BLaER1 treated with 17β-estradiol and CSF1 and Interleukin-3, amounts not matched to agents 10 nM and 100 nM (cell line): ENCODE measurements around the gene MUL1.
"Not testable (repeated sequence)": the region's sequence is repeated elsewhere in the genome, so short reads cannot be mapped to it uniquely, and the experiment has no call there.

Source experiments
- H3K27ac ChIP-seq, 11 experiments: shearing (Covaris generic); formaldehyde crosslinking; 2 replicates each; pipeline ENCODE4 v1.8.1; 2022
- H3K27me3 ChIP-seq, 11 experiments: shearing (Covaris generic); formaldehyde crosslinking; 2 replicates each; pipeline ENCODE4 v1.8.1; 2022
- H3K36me3 ChIP-seq, 11 experiments: shearing (Covaris generic); formaldehyde crosslinking; 2 replicates each; pipeline ENCODE4 v1.8.1; 2022
- H3K4me1 ChIP-seq, 10 experiments: shearing (Covaris generic); formaldehyde crosslinking; 2 replicates each; pipeline ENCODE4 v1.8.1; 2022
- H3K4me2 ChIP-seq, 11 experiments: shearing (Covaris generic); formaldehyde crosslinking; 2 replicates each; pipeline ENCODE4 v1.8.1; 2022
- H3K4me3 ChIP-seq, 10 experiments: shearing (Covaris generic); formaldehyde crosslinking; 2 replicates each; pipeline ENCODE4 v1.8.1; 2022
- H3K9ac ChIP-seq, 11 experiments: shearing (Covaris generic); formaldehyde crosslinking; 2 replicates each; pipeline ENCODE4 v1.8.1; 2022
- H3K9me3 ChIP-seq, 11 experiments: shearing (Covaris generic); formaldehyde crosslinking; replicated peaks in 1 of 11; 2 replicates each; pipeline ENCODE4 v1.8.1; 2022
- H4K20me1 ChIP-seq, 11 experiments: shearing (Covaris generic); formaldehyde crosslinking; 2 replicates each; pipeline ENCODE4 v1.8.1; 2022
- Cebpa-rat ChIP-seq, 11 experiments: shearing (Covaris generic); IDR thresholded peaks; 2 replicates each; pipeline ENCODE4 v1.8.1; 2022

The MUL1 gene

DNA sequence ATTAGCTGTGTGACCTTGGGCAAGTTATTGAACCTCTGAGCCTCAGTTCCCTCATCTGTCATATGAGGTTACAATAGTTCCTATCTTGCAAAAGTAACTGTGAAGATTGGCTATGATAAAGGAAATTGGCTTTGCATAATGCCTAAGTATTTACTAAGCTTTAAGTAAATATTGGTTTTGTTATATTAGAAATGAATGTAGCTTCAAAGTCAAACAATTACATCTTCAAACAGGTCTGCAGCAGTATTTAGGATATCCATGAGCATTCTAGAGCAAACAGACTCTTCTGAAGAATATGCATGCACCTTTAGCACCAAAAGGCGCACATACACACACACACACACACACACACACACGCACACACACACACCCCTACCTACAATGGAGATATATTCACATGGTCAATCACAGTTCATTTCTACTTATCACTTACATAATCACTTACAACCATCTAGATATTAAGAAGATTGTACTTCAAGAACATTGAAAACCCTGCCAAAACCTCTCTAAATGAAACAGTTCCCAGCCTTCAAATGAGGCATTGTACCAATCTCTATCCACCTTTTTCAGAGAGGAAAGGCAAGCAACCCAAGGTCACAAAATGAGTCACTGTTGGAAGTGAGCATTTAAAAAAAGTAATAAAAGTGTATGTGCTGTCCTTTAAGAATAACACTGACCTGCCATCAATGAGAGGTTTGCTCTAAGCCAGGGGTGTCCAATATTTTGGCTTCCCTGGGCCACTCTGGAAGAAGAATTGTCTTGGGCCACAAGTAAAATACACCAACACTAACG is 31.0 kb upstream of the MUL1 start:
- Histone ChIP-seq H3K27me3 (no peaks in the 10 kb centered on the region), H4K20me1 (no peaks in the 10 kb centered on the region), H3K4me2 (no peak overlapping the region), H3K27ac (no peak overlapping the region), H3K9ac (no peak overlapping the region), H3K4me1 (no peaks in the 10 kb centered on the region), H3K9me3 (no peaks in the 10 kb centered on the region), H3K36me3 (no peaks in the 10 kb centered on the region), H3K4me3 (no peak overlapping the region)
- TF ChIP-seq Cebpa-rat (IDR thresholded peaks at IDR 0.05), result no peak

- Histone ChIP-seq H3K36me3 (no peaks in the 10 kb centered on the region), H4K20me1 (no peaks in the 10 kb centered on the region), H3K27ac (no peak overlapping the region), H3K4me2 (no peak overlapping the region), H3K4me3 (no peak overlapping the region), H3K27me3 (no peaks in the 10 kb centered on the region), H3K9ac (no peak overlapping the region), H3K4me1 (no peaks in the 10 kb centered on the region), H3K9me3 (no peaks in the 10 kb centered on the region)
- TF ChIP-seq Cebpa-rat (IDR thresholded peaks at IDR 0.05), result no peak
Measured at GRCh38 chr1:20538227-20538626, 30.3 kb upstream of the MUL1 start.

- Histone ChIP-seq H3K9me3 (no peaks in the 10 kb centered on the region), H4K20me1 (no peaks in the 10 kb centered on the region), H3K4me2 (no peak overlapping the region), H3K27me3 (no peaks in the 10 kb centered on the region), H3K9ac (no peak overlapping the region), H3K27ac (no peak overlapping the region), H3K4me3 (no peak overlapping the region), H3K4me1 (no peaks in the 10 kb centered on the region), H3K36me3 (no peaks in the 10 kb centered on the region)
- TF ChIP-seq Cebpa-rat (IDR thresholded peaks at IDR 0.05), result no peak
Measured at GRCh38 chr1:20534659-20535417, 26.9 kb upstream of the MUL1 start.

- Histone ChIP-seq H3K27me3 (no peaks in the 10 kb centered on the region), H3K36me3 (no peaks in the 10 kb centered on the region), H3K4me2 (no peak overlapping the region), H3K27ac (no peak overlapping the region), H4K20me1 (no peaks in the 10 kb centered on the region), H3K4me1 (no peaks in the 10 kb centered on the region), H3K9ac (no peak overlapping the region), H3K4me3 (no peak overlapping the region), H3K9me3 (no peaks in the 10 kb centered on the region)
- no peak for TF ChIP-seq Cebpa-rat (IDR thresholded peaks at IDR 0.05)
Measured at GRCh38 chr1:20533635-20534034, 25.7 kb upstream of the MUL1 start.

DNA sequence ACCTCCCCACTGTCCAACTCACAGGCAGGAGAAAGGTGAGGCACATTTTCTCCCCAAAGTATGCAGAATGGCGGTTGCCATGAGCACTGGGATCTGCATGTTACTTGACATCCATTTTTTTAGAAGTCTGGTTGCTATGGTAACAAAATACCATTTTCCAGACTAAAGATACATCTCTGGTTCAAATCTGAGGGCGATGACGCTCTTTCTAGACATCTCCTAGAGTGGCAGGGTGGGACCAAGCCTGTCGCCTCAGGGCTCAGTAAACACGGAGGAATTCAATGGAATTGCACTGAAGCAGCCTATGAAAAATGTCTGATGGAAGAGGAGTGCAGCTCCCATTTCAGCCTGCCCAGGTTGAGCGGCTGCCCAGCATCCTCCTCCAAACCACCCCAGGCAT is 22.9 kb upstream of the MUL1 start:
- Histone ChIP-seq H3K9me3 (no peaks in the 10 kb centered on the region), H3K27ac (no peak overlapping the region), H3K4me1 (no peaks in the 10 kb centered on the region), H4K20me1 (no peaks in the 10 kb centered on the region), H3K4me3 (no peak overlapping the region), H3K4me2 (no peak overlapping the region), H3K27me3 (no peaks in the 10 kb centered on the region), H3K36me3 (no peaks in the 10 kb centered on the region), H3K9ac (no peak overlapping the region)
- no peak for TF ChIP-seq Cebpa-rat (IDR thresholded peaks at IDR 0.05)

DNA sequence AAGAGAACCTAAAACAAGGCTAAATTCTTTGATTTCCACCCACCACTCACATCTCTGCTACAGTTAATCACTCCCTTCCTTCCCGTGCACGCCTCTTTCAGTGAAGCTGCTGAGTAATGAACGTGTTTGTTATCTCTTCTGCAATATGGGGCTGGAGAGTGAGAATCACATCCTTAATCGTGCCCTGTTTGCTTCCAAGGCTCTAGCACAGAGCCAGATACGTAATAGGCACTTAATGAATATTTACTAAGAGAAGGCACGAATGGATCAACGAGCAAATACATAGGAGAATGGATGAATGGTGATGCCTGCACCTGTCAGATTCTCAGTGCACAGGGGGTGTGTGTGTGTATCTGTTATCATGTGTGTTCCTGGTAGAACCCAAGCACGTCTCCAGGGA is 22.4 kb upstream of the MUL1 start:
- TF ChIP-seq Cebpa-rat (IDR thresholded peaks at IDR 0.05), result no peak
- H3K9me3 ChIP-seq, result no peaks in the 10 kb centered on the region
- no peak overlapping the region for H3K9ac ChIP-seq
- H3K4me3 ChIP-seq, result no peak overlapping the region
- H4K20me1 ChIP-seq, result no peaks in the 10 kb centered on the region
- no peaks in the 10 kb centered on the region for H3K4me1 ChIP-seq
- no peaks in the 10 kb centered on the region for H3K36me3 ChIP-seq
- no peak overlapping the region for H3K27ac ChIP-seq
- H3K4me2 ChIP-seq, result no peak overlapping the region
- H3K27me3 ChIP-seq, result no peaks in the 10 kb centered on the region

GRCh38 chr1:20528221-20528620 is 20.3 kb upstream of the MUL1 start:
- H3K4me3 ChIP-seq, result no peak overlapping the region
- no peak overlapping the region for H3K4me2 ChIP-seq
- H3K9me3 ChIP-seq, result no peaks in the 10 kb centered on the region
- no peak for TF ChIP-seq Cebpa-rat (IDR thresholded peaks at IDR 0.05)
- no peaks in the 10 kb centered on the region for H3K27me3 ChIP-seq
- no peak overlapping the region for H3K27ac ChIP-seq
- no peaks in the 10 kb centered on the region for H4K20me1 ChIP-seq
- no peak overlapping the region for H3K9ac ChIP-seq
- no peaks in the 10 kb centered on the region for H3K36me3 ChIP-seq
- no peaks in the 10 kb centered on the region for H3K4me1 ChIP-seq

- no peak overlapping the region for H3K9ac ChIP-seq
- H3K27me3 ChIP-seq, result no peaks in the 10 kb centered on the region
- H3K4me3 ChIP-seq, result no peak overlapping the region
- TF ChIP-seq Cebpa-rat (IDR thresholded peaks at IDR 0.05), result no peak
- no peaks in the 10 kb centered on the region for H3K36me3 ChIP-seq
- H3K4me1 ChIP-seq, result no peaks in the 10 kb centered on the region
- H4K20me1 ChIP-seq, result no peaks in the 10 kb centered on the region
- no peak overlapping the region for H3K4me2 ChIP-seq
- H3K27ac ChIP-seq, result no peak overlapping the region
- no peaks in the 10 kb centered on the region for H3K9me3 ChIP-seq
Measured at GRCh38 chr1:20526267-20526666, 18.3 kb upstream of the MUL1 start.

- H3K4me2 ChIP-seq, result peak overlapping the region in 1 of 11 experiments; percentile 31; a peak in 1 of 22 replicates
- no peak for TF ChIP-seq Cebpa-rat (IDR thresholded peaks at IDR 0.05)
- no peaks in the 10 kb centered on the region for H3K9me3 ChIP-seq
- no peak overlapping the region for H3K27ac ChIP-seq
- H3K4me1 ChIP-seq, result no peaks in the 10 kb centered on the region
- H3K4me3 ChIP-seq, result no peak overlapping the region
- no peak overlapping the region for H3K9ac ChIP-seq
- no peaks in the 10 kb centered on the region for H3K27me3 ChIP-seq
- H4K20me1 ChIP-seq, result no peaks in the 10 kb centered on the region
- H3K36me3 ChIP-seq, result no peaks in the 10 kb centered on the region
Measured at GRCh38 chr1:20521960-20522861, 14.3 kb upstream of the MUL1 start.

- not testable (repeated sequence) for H3K27me3 ChIP-seq, H3K9me3 ChIP-seq, H3K4me3 ChIP-seq, H3K4me2 ChIP-seq, H3K9ac ChIP-seq, H3K4me1 ChIP-seq, H3K36me3 ChIP-seq, H3K27ac ChIP-seq, H4K20me1 ChIP-seq
Measured at GRCh38 chr1:20519609-20520262, 11.8 kb upstream of the MUL1 start.
